Measurements from ENCODE around the gene LIMA1. TPM values are rescaled to one million over a fixed set of nuclear protein-coding genes. Genes with fewer than 3 reads are reported as not detected.

LIMA1 gene
- total RNA-seq, 1 donor from 2014 or later: 40.9 TPM

DNA sequence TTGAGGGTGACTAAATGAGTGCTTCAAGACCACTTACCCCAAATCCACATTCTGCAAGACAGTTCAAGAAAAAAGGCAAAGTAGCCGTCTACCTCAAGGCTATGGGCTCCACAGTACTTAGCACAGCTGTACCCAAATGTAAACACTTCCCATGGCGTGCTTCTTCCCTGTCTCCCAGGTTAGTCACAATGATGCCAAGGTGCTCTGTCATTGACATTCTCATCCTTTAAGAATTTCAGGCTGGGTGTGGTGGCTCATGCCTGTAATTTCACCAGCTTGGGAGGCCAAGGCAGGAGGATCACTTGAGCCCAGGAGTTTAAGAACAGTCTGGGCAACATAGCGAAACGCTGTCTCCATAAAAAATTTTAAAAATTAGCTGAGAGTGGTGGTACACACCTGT lies 64.9 kb downstream of the LIMA1 start:
- peaks cover 12% of the 10 kb centered on the region for H3K36me3 Mint-ChIP-seq (ENCODE audit: insufficient read depth)
- H3K4me1 Mint-ChIP-seq (ENCODE audit: low read depth): peaks cover 7% of the 10 kb centered on the region
- no peak for DNase-seq (ENCODE audit: low spot score, unreplicated experiment)
- no peak overlapping the region for H3K4me3 Mint-ChIP-seq (ENCODE audit: low read depth)
- H3K9me3 Mint-ChIP-seq (ENCODE audit: low read depth): no peaks in the 10 kb centered on the region
- TF ChIP-seq, protein P1, sequence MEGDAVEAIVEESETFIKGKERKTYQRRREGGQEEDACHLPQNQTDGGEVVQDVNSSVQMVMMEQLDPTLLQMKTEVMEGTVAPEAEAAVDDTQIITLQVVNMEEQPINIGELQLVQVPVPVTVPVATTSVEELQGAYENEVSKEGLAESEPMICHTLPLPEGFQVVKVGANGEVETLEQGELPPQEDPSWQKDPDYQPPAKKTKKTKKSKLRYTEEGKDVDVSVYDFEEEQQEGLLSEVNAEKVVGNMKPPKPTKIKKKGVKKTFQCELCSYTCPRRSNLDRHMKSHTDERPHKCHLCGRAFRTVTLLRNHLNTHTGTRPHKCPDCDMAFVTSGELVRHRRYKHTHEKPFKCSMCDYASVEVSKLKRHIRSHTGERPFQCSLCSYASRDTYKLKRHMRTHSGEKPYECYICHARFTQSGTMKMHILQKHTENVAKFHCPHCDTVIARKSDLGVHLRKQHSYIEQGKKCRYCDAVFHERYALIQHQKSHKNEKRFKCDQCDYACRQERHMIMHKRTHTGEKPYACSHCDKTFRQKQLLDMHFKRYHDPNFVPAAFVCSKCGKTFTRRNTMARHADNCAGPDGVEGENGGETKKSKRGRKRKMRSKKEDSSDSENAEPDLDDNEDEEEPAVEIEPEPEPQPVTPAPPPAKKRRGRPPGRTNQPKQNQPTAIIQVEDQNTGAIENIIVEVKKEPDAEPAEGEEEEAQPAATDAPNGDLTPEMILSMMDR (IDR thresholded peaks at IDR 0.05; ENCODE audit: unreplicated experiment): no peak
- no peak overlapping the region for H3K27ac Mint-ChIP-seq
- no peaks in the 10 kb centered on the region for H3K27me3 Mint-ChIP-seq

DNA sequence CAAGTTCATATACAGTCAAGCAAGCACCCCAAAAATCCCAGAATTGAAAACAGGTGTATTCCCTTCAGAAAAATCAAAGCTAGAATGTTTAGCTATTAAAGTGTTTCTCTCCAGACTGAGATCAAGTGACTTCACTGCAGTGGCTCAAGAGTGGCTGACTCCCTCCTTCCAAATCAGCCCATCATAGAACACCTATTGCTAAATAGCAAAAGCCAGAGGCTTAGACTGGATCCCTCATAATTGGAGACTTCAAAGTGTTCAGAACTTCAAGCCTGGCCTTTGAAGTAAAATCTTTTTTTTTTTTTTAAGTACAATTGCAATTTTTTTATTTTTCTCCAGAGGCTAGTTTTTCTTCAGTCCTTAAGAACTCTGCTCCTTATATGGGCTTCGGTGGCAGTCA lies 66.1 kb downstream of the LIMA1 start:
- TF ChIP-seq, protein P1 (IDR thresholded peaks at IDR 0.05; ENCODE audit: unreplicated experiment): no peak
- Mint-ChIP-seq H3K27ac (no peak overlapping the region), H3K4me1 (ENCODE audit: low read depth) (peaks cover 6% of the 10 kb centered on the region), H3K27me3 (no peaks in the 10 kb centered on the region), H3K9me3 (ENCODE audit: low read depth) (no peaks in the 10 kb centered on the region), H3K36me3 (ENCODE audit: insufficient read depth) (peaks cover 14% of the 10 kb centered on the region), H3K4me3 (ENCODE audit: low read depth) (no peak overlapping the region)
- no peak for DNase-seq (ENCODE audit: low spot score, unreplicated experiment)

GRCh38 chr12:50215033-50215432 lies 68.3 kb downstream of the LIMA1 start:
- Mint-ChIP-seq H3K9me3 (ENCODE audit: low read depth) (no peaks in the 10 kb centered on the region), H3K27me3 (no peaks in the 10 kb centered on the region), H3K4me3 (ENCODE audit: low read depth) (no peak overlapping the region), H3K27ac (no peak overlapping the region), H3K4me1 (ENCODE audit: low read depth) (no peaks in the 10 kb centered on the region), H3K36me3 (ENCODE audit: insufficient read depth) (peaks cover 15% of the 10 kb centered on the region)
- TF ChIP-seq, protein P1 (IDR thresholded peaks at IDR 0.05; ENCODE audit: unreplicated experiment): no peak
- no peak for DNase-seq (ENCODE audit: low spot score, unreplicated experiment)

DNA sequence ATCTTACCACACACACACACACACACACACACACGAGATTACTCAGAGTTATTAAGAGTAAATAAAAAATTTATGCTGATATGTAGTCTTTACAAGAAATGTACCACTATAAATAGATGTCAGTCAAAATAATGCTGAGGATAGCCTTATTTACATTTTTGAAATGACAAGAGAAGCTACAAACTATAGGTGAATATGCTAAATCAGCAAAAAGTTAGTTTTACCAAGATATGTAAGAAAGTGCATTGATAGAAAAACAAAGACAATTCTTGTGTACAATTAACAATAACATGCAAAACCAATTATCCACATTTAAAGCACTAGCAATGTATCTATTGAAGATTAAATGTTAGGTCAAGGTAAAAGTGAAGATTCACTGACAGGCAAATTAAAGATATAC lies 69.3 kb downstream of the LIMA1 start:
- TF ChIP-seq, protein P1 (IDR thresholded peaks at IDR 0.05; ENCODE audit: unreplicated experiment): no peak
- H3K27ac Mint-ChIP-seq: no peak overlapping the region
- peaks cover 15% of the 10 kb centered on the region for H3K36me3 Mint-ChIP-seq (ENCODE audit: insufficient read depth)
- H3K4me3 Mint-ChIP-seq (ENCODE audit: low read depth): no peak overlapping the region
- DNase-seq (ENCODE audit: low spot score, unreplicated experiment): no peak
- no peaks in the 10 kb centered on the region for H3K27me3 Mint-ChIP-seq
- no peaks in the 10 kb centered on the region for H3K4me1 Mint-ChIP-seq (ENCODE audit: low read depth)
- H3K9me3 Mint-ChIP-seq (ENCODE audit: low read depth): no peaks in the 10 kb centered on the region

DNA sequence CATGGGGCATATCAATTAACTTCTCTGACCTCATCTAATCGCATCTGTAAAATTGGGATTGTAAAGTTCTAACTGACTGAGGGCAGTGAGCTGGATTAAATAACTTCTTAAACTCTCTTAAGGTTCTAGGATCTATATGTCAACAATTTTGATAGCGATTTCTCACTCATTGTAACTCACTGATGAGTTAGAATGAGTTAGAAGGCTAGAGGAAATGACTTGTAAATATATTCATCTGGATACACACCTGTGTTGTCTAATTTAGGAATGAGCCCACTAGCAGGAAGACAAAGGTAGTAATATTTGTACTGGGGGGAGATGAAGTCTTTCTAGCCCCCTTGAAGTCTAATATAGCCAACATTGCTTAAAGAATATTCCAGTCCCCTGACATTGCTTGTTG lies 69.9 kb downstream of the LIMA1 start:
- Mint-ChIP-seq H3K4me3 (ENCODE audit: low read depth) (no peak overlapping the region), H3K27me3 (no peaks in the 10 kb centered on the region), H3K36me3 (ENCODE audit: insufficient read depth) (peaks cover 13% of the 10 kb centered on the region), H3K4me1 (ENCODE audit: low read depth) (no peaks in the 10 kb centered on the region), H3K9me3 (ENCODE audit: low read depth) (no peaks in the 10 kb centered on the region), H3K27ac (no peak overlapping the region)
- no peak for DNase-seq (ENCODE audit: low spot score, unreplicated experiment)
- TF ChIP-seq, protein P1 (IDR thresholded peaks at IDR 0.05; ENCODE audit: unreplicated experiment): no peak
